ENCODE measurements around the gene WDR33. TPM values are rescaled to one million over a fixed set of nuclear protein-coding genes. Genes with fewer than 3 reads are reported as not detected.

The WDR33 gene
- total RNA-seq (2022; extraction: Qiagen RNA extraction): 18.4 to 26.3 TPM (median 23.1 TPM) in 5 replicates

GRCh38 chr2:127810619-127811396 is at the start of gene WDR33:
Gene WDR33 (minus strand): TSS chr2:127811171. CDS start chr2:127770981, 40,190 bp downstream.

DNA sequence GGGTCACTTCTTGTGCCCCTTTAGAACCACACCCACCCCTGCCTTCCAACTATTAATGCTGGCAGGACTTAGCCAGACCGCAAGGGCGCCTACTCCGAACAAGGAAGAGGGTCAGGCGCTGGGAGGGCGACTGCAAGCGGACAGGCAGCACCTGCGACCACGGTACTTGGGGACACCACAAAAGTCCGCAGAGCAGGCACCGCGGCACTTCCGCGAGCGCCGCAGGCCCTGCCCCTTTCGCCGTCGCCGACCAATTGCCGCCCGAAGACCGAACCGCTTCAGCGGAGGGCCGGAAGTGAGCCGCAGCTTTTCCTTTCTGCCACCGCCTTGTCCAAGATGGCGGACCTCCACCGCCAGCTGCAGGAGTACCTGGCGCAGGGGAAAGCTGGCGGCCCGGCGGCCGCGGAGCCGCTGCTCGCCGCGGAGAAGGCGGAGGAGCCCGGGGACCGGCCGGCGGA is 109.7 kb downstream of the WDR33 start, which contains the start of gene SFT2D3:
SFT2D3 (plus strand) TSS at position 305 of the 458 bp plus-strand sequence; CDS start at position 337, 32 bp downstream.

DNA sequence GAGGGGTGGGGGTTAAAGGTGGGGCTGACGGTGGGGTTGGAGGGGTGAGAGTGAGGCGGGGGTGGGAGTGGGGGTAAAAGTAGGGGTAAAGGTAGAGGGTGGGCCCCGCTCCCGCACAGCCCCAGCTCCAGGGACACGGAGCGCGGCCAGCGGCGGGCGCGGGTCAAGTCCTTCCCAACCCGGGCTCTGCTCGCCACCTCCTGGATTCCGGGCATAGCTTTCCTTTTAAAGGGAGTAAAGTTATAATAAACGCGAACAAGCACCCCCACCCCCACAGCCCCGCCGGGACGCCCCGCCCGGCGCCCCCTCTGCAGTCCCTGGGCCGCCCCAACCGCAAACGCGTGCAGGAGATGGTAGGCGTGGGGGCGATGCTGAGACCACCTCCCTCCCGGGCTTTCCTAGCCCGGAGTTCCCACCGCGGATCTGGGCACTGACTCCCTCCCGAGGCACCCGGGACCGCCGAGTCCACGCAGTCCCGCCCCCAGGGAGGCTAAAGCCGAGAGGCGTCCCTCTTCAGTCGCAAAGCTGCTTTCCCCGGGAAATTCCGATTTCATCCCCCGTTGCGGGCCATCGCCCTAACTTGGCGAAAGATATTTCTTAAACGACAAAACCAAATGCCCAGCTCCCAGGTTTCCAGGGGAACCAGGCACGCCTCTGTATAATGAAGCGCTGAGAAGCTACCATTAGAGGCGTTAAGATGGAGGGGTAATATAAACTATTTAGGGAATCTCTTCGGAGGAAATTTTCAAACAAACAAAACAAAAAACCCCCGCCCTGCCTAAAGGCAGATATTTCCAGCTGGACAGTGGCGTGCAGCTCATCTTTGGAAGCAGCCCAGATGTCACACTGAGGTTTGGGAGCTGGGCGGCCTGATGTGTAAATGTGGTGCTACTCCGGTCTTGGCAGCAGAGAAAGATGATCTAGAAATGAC is 135.4 kb downstream of the WDR33 start, which contains the start of gene LIMS2:
LIMS2 (minus strand) TSS at position 200 of the 931 bp plus-strand sequence. CDS start 506 bp downstream, outside the sequence.

Other genes starting within 250 kb of the WDR33 start
- gene GPR17, start 165.0 kb downstream of the WDR33 start, total RNA-seq (2022; extraction: Qiagen RNA extraction): 0.06 to 0.19 TPM (median 0.11 TPM) in 4 of 5 replicates, not detected in the other
- gene LIMS2, start 135.6 kb downstream of the WDR33 start, total RNA-seq (2022; extraction: Qiagen RNA extraction): 5.4 to 7.6 TPM (median 6.6 TPM) in 5 replicates
- 4.7 to 6.9 TPM (median 5.8 TPM) in 5 replicates for gene SFT2D3, start 109.7 kb downstream of the WDR33 start, total RNA-seq (2022; extraction: Qiagen RNA extraction)
- gene POLR2D, start 47.0 kb upstream of the WDR33 start, total RNA-seq (2022; extraction: Qiagen RNA extraction): 48.7 to 56.5 TPM (median 53.5 TPM) in 5 replicates
- gene AMMECR1L, start 74.8 kb upstream of the WDR33 start, total RNA-seq (2022; extraction: Qiagen RNA extraction): 16.7 to 20.2 TPM (median 18.3 TPM) in 5 replicates
- 9.8 to 13.3 TPM (median 12.2 TPM) in 5 replicates for gene SAP130, start 216.9 kb upstream of the WDR33 start, total RNA-seq (2022; extraction: Qiagen RNA extraction)